Bronchial epithelial cell (primary cell): ENCODE measurements around the gene ANP32A. TPM values are rescaled to one million over a fixed set of nuclear protein-coding genes. Genes with fewer than 3 reads are reported as not detected.

Source experiments
- DNase-seq: peaks from one replicate; pipeline ENCODE4 v3.0.0-alpha.2; 2010; ENCODE audit warnings: low read depth
- FAIRE-seq: peaks from 2 replicates; lab custom pipeline; 2011; peaks lifted over from hg19 to GRCh38; lab: Jason Lieb, UNC
- H3K27me3 ChIP-seq: 2 replicates; pipeline ENCODE4 v1.5.1; 2011; ENCODE audit warnings: low read length; ENCODE audit not compliant: control insufficient read depth, insufficient read depth
- H3K36me3 ChIP-seq: 2 replicates; pipeline ENCODE4 v1.5.1; 2011; ENCODE audit warnings: low read length; ENCODE audit not compliant: control insufficient read depth, insufficient read depth
- H3K4me3 ChIP-seq: 2 replicates; pipeline ENCODE4 v1.5.1; 2011; ENCODE audit warnings: mild to moderate bottlenecking, low read depth, low read length, control low read depth
- CTCF ChIP-seq: IDR thresholded peaks from 2 replicates; pipeline ENCODE4 v1.5.1; 2011; ENCODE audit warnings: mild to moderate bottlenecking, moderate library complexity, low read length, control low read depth, inconsistent platforms; ENCODE audit not compliant: insufficient read depth, severe bottlenecking
- total RNA-seq: library from RNA; depleted of rRNA; stranded (reverse); fragments of >200 nt; gene quantifications from 2 replicates; pipeline ENCODE4 v1.2.1, GENCODE V29; 2014

Gene ANP32A
- total RNA-seq, 1 donor from 2014 or later: 42.6 TPM

GRCh38 chr15:68823561-68823960, 2.9 kb upstream of the ANP32A start:
- DNase-seq: no peak
- Histone ChIP-seq H3K36me3 (no peaks in the 10 kb centered on the region), H3K27me3 (no peaks in the 10 kb centered on the region), H3K4me3 (no peak overlapping the region)
- FAIRE-seq: no peak
- no peak for TF ChIP-seq CTCF

GRCh38 chr15:68822818-68823217, 2.1 kb upstream of the ANP32A start:
- FAIRE-seq (no peak), DNase-seq (no peak)
- TF ChIP-seq CTCF: no peak
- H3K36me3 ChIP-seq: no peaks in the 10 kb centered on the region
- no peaks in the 10 kb centered on the region for H3K27me3 ChIP-seq
- no peak overlapping the region for H3K4me3 ChIP-seq

- no peaks in the 10 kb centered on the region for H3K27me3 ChIP-seq
- no peaks in the 10 kb centered on the region for H3K36me3 ChIP-seq
- DNase-seq (peak; percentile 82), FAIRE-seq (no peak)
- peak overlapping the region; percentile 94 for H3K4me3 ChIP-seq
- no peak for TF ChIP-seq CTCF
These were observed 1.2 kb upstream of the ANP32A start for GRCh38 chr15:68821841-68822381.

GRCh38 chr15:68821190-68821840, 620 bp upstream of the ANP32A start:
- TF ChIP-seq CTCF: no peak
- Histone ChIP-seq H3K4me3 (peak overlapping the region; percentile 94), H3K27me3 (no peaks in the 10 kb centered on the region), H3K36me3 (no peaks in the 10 kb centered on the region)
- DNase-seq (no peak), FAIRE-seq (no peak)

- H3K27me3 ChIP-seq: no peaks in the 10 kb centered on the region
- FAIRE-seq (no peak), DNase-seq (no peak)
- peak overlapping the region; percentile 94 for H3K4me3 ChIP-seq
- H3K36me3 ChIP-seq: no peaks in the 10 kb centered on the region
- no peak for TF ChIP-seq CTCF
These were observed 1.0 kb downstream of the ANP32A start for GRCh38 chr15:68819495-68820294.
